GM21576 (cell line): ENCODE data around the gene PASD1.
"Not testable (repeated sequence)": the region's sequence is repeated elsewhere in the genome, so short reads cannot be mapped to it uniquely, and the experiment has no call there.

Experiments used
- ATAC-seq: cut with Tn5 transposase; IDR thresholded peaks from one replicate; pipeline ENCODE4 v1.9.1; 2021; ENCODE audit warnings: mild to moderate bottlenecking, moderate library complexity; ENCODE audit not compliant: unreplicated experiment

PASD1 gene, protein sequence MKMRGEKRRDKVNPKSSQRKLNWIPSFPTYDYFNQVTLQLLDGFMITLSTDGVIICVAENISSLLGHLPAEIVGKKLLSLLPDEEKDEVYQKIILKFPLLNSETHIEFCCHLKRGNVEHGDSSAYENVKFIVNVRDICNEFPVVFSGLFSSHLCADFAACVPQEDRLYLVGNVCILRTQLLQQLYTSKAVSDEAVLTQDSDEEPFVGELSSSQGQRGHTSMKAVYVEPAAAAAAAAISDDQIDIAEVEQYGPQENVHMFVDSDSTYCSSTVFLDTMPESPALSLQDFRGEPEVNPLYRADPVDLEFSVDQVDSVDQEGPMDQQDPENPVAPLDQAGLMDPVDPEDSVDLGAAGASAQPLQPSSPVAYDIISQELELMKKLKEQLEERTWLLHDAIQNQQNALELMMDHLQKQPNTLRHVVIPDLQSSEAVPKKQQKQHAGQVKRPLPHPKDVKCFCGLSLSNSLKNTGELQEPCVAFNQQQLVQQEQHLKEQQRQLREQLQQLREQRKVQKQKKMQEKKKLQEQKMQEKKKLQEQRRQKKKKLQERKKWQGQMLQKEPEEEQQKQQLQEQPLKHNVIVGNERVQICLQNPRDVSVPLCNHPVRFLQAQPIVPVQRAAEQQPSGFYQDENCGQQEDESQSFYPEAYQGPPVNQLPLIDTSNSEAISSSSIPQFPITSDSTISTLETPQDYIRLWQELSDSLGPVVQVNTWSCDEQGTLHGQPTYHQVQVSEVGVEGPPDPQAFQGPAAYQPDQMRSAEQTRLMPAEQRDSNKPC

DNA sequence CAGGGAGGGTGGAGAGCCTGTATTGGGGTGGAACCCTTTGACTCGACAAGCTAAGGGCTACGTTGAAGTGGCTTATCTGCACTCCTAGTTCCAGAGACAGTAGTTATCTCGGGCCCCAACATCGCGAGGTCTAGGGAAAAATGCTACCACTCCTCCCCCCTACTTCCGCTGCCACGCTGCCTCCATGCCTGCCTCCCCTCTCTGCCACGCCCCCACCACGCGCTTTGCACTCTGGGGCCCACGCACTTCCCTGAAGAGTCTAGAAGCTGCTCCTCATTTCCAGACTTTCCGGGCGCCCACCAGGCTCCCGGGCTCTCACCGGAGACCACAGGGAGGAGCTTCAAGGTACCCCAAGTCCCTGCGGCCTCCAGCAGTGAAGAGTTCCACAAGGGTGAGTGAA is at the start of gene PASD1:
Gene PASD1 (plus strand): TSS at position 227 of the 400 bp plus-strand sequence. CDS start 37,879 bp downstream, outside the sequence.
- ATAC-seq, result no peak

DNA sequence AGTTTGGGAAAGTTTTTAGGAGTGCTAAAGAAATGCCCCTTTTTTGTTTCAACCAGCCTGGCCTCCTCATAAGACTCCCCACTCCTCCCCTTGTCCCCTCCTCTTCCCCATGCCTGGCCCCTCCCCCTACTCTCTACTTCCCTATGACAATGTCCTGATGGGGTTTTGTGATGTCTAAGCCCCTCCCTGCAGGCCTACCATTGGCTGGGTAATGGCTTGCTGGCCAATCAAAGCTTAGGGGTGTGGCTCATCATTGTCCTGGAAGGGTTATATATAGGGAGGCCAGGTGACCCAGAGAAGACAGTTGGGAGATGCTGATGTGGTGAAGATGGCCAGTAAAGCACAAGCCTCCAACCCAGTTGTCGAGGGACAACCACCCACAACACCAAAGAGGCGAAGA is 48.2 kb upstream of the PASD1 start:
- ATAC-seq, result no peak

DNA sequence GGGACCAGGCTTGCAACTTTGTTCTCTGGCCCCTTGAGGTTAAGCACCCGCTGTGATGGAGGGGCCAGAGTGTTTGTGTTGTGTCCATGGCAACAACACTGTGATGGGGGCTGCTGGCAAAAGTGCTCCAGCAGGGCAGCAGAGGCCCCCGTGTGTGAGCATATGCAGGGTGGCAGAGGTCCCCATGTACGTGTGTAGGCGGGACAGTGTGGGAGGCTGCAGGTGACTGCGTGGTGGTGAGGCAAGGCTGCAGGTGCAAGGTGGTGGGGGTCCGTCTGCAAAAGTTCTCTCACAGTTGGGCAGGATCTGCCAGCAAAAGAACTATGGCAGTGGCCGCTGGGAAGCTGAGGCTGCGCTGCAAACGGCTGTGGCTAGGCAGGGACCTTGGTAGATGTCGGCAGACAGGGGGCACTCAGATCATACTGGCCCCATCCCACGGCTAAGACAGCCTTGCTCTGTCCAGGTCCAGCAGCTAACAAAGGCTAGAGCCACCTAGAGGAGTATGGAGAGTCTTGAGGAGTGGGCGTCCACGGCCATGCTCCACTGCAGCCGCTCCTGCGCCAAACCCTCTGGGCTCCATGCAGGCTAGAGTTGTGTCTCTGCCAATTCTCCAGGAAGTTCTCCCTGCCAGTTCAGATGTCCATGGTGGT is 46.8 kb upstream of the PASD1 start:
- no peak for ATAC-seq

DNA sequence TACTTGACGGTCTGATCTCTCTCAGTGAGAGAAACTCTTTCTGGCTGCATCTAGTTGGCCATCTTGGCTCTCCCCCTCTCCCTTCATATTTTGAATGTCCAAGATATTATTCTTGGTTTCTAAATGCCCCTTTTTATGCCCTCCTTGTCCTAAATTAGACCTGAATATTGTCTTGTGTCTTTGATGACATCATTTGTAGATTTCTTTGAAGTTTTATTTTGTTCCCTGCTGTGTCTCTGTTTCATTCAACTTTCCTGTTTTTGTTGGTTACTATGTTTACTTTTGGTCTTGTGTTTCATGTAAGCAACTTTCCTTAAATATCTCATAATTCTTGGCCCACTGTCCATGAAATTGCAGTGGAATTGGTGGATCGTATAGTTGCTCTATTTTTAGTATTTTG is 46.1 kb upstream of the PASD1 start:
- no peak for ATAC-seq

DNA sequence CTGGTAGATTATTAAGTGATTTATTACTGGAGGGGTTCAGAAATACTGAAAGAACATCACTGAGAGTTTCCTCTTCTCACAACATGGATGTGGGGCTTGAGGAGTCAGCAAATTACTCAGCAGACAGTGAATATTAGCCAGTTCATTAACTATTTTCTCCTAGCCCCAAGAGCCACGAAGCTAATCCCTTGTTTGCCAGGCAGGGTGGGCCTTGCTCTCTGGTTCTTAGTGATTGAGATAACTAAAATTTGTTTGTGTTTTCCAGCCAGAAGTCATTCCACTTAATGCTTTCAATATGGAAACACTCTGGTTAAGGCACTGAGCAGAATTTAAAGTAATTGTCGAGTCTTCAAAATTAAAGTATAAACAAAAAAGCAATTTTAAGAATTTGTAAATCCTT is 40.1 kb upstream of the PASD1 start:
- ATAC-seq, result no peak

DNA sequence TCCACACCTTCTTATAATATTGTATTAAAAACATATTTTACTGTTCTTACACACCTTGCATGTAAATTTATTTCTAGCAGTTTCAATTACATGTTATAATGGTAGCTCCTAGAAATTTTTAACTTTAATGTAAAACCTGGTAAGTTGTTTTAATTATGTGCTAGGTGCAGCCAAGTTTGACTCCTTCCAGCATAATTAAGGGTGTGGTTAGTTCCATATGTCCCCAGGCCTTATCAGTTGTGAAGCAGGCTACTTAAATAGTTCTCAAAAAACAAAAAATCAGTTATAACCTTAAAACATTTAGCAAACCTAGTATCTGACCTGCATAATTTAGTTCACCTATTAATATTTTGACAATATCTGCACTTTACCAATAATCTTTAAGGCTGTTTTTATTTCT is 26.9 kb upstream of the PASD1 start:
- ATAC-seq, result no peak

DNA sequence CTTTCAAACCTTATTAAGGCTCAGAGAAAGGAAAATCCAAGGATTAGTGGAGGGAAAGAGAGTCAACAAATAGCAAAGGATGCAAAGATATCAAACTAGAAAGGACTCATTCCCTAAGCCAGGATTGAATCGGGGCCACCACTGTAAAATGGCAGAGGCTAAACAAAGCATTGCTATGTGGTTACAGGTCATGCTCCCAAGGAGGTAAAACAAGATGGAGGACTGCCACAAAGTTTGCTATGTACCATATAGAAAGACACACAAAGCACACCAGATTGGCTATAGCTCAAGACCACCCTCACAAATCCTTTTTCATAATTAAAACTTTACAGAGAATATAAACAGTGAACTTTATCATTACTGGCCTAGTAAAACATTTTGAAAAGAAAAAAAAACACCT is 25.9 kb upstream of the PASD1 start:
- ATAC-seq, result no peak

DNA sequence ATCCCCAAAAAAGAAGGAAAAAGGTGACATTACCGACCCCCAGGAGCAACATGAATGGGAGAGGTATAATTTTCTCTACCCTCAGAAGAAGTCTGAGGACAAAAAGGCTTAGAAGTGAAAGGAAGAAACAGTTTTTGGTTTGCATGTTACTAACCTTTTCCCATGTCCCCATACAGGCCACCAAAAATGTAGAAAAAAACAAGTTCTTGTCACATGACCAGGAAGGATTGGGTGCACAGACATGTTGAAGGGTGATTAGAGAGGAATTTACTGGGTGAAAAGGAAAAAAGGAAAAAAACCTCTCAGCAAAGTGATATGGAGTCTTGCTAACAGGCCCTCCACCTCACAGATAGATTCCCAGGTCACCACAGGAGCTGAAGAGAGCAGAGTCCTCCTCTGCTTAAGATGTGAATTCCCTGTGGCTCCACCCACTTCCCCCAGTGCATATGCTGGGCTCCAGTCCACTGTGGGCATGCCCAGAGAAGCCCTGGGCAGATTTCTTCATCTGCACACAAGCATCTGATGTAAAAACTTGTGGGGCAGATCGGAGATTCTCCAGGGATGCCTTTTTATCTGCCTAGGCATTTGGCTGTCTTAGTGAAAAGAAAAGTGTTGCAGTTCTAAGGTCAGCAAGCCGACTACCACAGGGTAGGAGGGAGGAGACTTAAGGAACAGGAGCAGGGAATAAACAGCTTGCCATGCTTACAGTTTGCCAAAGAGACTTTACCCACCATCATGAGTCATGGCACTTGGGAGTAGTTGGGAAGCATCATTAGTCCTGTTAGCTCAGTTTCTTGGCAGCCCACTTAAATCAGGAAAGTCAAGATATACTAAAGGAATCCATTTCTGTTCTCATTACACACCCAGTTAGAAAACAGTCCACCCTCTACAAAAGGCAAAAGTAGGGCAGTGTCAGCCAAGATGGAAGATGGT is 25.0 kb upstream of the PASD1 start:
- ATAC-seq, result peak; percentile 55

DNA sequence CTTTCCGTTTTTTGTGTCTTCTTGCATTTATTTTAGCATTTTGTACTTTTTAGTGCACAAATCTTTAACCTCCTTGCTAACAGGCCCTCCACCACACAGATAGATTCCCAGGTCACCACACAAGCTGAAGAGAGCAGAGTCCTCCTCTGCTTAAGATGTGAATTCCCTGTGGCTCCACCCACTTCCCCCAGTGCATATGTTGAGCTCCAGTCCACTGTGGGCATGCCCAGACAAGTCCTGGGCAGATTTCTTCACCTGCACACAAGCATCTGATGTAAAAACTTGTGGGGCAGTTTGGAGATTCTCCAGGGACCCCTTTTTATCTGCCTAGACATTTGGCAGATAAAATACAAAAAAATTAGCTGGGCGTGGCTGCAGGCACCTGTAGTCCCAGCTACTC is 19.8 kb upstream of the PASD1 start:
- no peak for ATAC-seq

DNA sequence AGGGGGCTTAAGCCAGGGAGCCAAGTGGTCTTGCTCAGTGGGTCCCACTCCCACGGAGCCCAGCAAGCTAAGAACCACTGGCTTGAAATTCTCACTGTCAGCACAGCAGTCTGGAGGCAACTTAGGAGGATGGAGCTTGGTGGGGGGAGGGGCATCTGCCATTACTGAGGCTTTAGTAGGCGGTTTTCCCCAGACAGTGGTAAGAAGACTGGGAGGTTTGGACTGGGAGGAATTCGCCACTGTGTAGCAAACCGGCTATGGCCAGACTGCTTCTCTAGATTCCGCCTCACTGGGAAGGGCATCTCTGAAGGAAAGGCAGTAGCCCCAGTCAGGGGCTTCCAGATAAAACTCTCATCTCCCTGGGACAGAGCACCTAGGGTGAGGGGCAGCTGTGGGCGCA is 17.2 kb upstream of the PASD1 start:
- ATAC-seq, result not testable (repeated sequence)

DNA sequence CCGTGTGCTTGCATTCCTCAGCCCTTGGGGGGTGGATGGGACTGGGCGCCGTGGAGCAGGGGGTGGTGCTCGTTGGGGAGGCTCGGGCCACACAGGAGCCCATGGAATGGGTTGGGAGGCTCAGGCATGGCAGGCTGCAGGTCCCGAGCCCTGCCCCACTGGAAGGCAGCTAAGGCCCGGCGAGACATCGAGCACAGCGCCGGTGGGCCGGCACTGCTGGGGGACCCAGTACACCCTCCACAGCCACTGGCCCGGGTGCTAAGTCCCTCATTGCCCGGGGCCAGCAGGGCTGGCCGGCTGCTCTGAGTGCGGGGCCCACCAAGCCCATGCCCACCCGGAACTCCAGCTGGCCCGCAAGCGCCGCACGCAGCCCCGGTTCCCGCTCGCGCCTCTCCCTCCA is 12.3 kb upstream of the PASD1 start:
- ATAC-seq, result not testable (repeated sequence)

DNA sequence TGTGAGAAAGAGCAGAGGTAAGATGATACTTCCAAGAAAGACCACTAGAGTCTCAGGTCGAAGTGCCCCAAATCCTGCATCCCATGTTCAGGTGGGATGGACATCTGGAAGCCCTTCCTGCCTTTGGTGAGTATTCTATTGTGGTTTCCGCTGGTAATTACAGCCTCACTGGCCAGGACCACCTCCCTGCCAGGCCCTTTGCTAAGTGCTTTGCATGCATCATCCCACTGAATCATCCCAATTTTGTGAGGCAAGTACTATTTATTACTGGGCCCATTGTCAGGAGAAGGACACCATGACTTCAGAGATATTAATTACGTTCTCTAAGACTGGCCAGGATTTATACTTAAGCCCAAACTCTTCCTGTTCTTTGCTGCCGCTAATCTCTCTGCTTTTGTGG is 10.7 kb upstream of the PASD1 start:
- ATAC-seq, result no peak

DNA sequence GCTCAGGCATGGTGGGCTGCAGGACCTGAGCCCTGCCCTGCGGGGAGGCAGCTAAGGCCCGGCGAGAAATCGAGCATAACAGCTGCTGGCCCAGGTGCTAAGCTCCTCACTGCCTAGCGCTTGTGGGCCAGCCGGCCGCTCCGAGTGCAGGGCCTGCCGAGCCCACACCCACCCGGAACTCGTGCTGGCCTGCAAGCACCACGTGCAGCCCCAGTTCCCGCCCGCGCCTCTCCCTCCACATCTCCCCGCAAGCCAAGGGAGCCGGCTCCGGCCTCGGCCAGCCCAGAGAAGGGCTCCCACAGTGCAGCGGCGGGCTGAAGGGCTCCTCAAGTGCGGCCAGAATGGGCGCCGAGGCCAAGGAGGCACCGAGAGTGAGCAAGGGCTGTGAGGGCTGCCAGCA is 8.2 kb upstream of the PASD1 start:
- not testable (repeated sequence) for ATAC-seq

DNA sequence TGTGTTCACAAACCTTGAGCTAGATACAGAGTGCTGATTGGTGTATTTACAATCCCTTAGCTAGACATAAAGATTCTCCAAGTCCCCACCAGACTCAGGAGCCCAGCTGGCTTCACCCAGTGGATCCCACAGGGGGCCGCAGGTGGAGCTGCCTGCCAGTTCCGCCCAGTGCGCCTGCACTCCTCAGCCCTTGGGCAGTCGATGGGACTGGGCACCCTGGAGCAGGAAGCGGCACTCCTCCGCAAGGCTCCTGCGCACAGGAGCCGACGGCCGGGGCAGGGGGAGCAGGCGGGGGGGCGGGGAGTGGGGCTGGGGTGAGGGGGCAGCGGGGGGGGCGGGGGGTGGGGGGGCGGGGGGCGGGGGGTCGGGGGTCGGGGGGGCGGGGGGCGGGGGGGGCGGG is 990 bp upstream of the PASD1 start:
- not testable (repeated sequence) for ATAC-seq

DNA sequence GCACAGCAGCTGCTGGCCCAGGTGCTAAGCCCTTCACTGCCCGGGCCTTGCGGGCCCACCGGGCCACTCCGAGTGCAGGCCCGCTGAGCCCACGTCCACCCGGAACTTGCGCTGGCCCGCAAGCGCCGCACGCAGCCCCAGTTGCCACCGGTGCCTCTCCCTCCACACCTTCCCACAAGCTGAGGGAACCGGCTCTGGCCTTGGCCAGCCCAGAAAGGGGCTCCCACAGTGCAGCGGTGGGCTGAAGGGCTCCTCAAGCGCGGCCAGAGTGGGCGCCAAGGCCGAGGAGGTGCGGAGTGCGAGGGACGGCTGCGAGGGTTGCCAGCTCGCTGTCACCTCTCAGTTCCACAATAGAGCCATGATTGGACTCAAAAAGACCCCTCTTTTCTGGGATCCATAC is 472 bp upstream of the PASD1 start:
- not testable (repeated sequence) for ATAC-seq

DNA sequence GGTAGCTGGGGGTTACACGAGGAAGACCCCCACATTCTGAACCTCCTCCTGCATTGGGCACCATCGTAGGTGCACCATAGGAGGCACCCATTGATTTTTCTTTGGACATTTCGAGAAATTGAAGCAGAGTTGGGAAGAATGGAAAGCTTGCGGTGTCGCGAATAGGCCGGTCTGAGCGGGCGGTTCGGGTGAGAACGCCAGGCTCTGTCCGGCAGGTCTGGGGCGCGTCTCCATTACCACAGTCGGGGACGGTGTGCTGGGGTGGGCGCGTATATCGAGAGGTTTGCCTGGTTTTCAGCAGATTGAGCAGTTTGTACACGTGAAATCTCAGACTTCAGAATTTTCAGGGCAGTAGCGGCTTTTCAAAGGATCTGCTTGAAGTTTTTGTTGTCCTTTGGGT is 560 bp downstream of the PASD1 start:
- no peak for ATAC-seq

DNA sequence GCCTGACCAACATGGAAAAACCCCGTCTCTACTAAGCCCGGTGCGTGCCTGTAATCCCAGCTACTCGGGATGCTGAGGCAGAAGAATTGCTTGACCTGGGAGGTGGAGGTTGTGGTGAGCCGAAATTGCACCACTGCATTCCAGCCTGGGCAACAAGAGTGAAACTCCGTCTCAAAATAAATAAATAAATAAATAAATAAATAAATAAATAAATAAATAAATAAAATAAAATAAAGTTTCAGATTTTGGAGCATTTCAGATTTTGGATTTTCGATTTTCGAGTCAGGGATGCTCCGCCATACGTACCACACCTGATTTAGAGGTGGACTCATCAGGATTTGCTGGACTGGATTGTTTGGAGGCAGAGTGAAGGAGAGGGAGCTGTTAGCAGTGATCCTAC is 3.4 kb downstream of the PASD1 start:
- ATAC-seq, result not testable (repeated sequence)

DNA sequence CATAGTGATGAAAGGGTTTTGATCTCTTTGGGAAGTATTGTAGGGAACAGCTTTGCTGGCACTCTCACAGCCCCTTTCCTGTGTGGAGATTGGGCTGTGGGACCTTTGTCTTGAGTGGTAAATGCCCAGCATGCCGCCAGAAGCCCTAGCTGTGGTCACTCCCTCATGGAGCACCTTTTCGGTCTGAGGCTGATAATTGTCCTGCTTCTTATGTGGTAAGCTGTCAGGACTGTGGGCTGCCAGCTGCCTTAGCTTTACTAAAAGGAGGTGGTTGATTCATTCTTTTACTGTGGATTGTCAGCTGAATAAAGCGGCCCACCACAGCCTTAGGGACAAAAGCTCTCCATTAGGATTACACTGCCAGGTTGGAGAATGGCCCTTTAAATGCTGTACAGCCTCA is 7.1 kb downstream of the PASD1 start:
- no peak for ATAC-seq

DNA sequence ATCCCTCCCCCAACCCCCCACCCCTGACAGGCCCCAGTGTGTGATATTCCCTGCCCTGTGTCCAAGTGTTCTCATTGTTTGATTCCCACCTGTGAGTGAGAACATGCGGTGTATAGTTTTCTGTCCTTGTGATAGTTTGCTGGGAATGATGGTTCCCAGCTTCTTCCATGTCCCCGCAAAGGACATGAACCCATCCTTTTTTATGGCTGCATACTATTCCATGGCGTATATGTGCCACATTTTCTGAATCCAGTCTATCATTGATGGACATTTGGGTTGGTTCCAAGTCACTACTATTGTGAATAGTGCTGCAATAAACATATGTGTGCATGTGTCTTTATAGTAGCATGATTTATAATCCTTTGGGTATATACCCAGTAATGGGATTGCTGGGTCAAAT is 29.9 kb downstream of the PASD1 start:
- not testable (repeated sequence) for ATAC-seq

DNA sequence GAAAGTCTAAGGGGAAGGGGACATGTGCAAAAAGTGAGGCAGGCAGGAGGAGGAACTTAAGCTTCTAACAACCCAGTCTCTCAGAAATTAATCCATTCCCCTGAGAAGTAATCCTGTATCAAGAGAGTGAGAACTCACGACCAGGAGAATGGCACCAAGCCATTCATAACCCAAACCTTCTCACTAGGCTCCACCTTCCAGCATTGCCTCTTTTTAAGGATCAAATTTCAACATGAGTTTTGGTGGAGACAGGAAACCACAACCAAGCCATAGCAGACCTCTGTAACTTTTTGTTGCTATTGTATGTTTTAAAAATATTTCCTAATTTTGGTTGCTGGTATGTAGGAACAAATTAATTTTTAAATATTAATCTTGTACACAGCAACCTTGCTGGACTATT is 32.8 kb downstream of the PASD1 start:
- ATAC-seq, result no peak

DNA sequence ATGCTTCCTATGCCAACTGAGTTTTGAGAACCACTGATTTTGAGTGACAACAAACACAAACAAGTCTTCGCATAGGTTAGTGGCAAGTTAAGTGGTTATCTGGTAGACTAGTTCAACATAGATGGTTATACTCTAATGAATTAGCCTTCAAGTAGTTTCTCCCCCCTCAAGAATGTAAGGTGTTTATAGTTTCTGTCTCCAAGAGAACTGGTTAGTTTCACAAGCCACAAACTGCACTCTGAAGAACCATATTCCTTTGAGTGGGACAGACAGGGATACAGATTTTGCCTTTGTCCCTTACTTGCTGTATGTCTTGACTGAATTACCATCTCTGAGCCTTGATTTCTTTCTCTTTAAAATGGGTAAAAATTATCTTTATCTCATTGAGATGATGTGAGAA is 41.5 kb downstream of the PASD1 start:
- ATAC-seq, result no peak
